DMS153 treated with DMSO at 0.1 percent for 48 hours (cell line): ENCODE measurements around the gene RIT1.
"Not testable (repeated sequence)": the region's sequence is repeated elsewhere in the genome, so short reads cannot be mapped to it uniquely, and the experiment has no call there.

Experiments
- DNase-seq: peaks from one replicate; lab custom pipeline; 2025; ENCODE audit not compliant: unreplicated experiment; lab: John Stamatoyannopoulos, UW

Gene RIT1

GRCh38 chr1:155895617-155896016 lies 15.5 kb downstream of the RIT1 start:
- not testable (repeated sequence) for DNase-seq

GRCh38 chr1:155893389-155894142 lies 17.6 kb downstream of the RIT1 start:
- DNase-seq = no peak

GRCh38 chr1:155892796-155893195 lies 18.4 kb downstream of the RIT1 start:
- DNase-seq = no peak

GRCh38 chr1:155890251-155890650 lies 20.9 kb downstream of the RIT1 start:
- DNase-seq = no peak

GRCh38 chr1:155889566-155889965 lies 21.6 kb downstream of the RIT1 start:
- no peak for DNase-seq

- no peak for DNase-seq
Measured at GRCh38 chr1:155888481-155888880, 22.7 kb downstream of the RIT1 start.

GRCh38 chr1:155884982-155885381 lies 26.2 kb downstream of the RIT1 start:
- no peak for DNase-seq

- DNase-seq = no peak
Measured at GRCh38 chr1:155884031-155884960, 26.9 kb downstream of the RIT1 start.

GRCh38 chr1:155882766-155883165 lies 28.4 kb downstream of the RIT1 start:
- DNase-seq = no peak

- no peak for DNase-seq
Measured at GRCh38 chr1:155882235-155882634, 28.9 kb downstream of the RIT1 start.

- DNase-seq = no peak
Measured at GRCh38 chr1:155880950-155881349, 30.2 kb downstream of the RIT1 start.

GRCh38 chr1:155880251-155880650 lies 30.9 kb downstream of the RIT1 start:
- DNase-seq = no peak

- DNase-seq = no peak
Measured at GRCh38 chr1:155877945-155878344, 33.2 kb downstream of the RIT1 start.

- no peak for DNase-seq
Measured at GRCh38 chr1:155873860-155874259, 37.3 kb downstream of the RIT1 start.

GRCh38 chr1:155872527-155872926 lies 38.6 kb downstream of the RIT1 start:
- DNase-seq = no peak

GRCh38 chr1:155871390-155871789 lies 39.8 kb downstream of the RIT1 start:
- DNase-seq = peak; percentile 22

- no peak for DNase-seq
Measured at GRCh38 chr1:155867766-155868165, 43.4 kb downstream of the RIT1 start.

- DNase-seq = no peak
Measured at GRCh38 chr1:155864393-155864792, 46.8 kb downstream of the RIT1 start.

- DNase-seq = no peak
Measured at GRCh38 chr1:155861896-155862295, 49.3 kb downstream of the RIT1 start.

GRCh38 chr1:155860970-155861510 lies 50.1 kb downstream of the RIT1 start:
- peak; percentile 64 for DNase-seq
